GM23338 (cell line): ENCODE results near the gene MBD6. TPM values are rescaled to one million over a fixed set of nuclear protein-coding genes. Genes with fewer than 3 reads are reported as not detected.

ENCODE experiments used
- CREB1 ChIP-seq: fragments of 250-450 bp; sonication (Bioruptor Pico); IDR thresholded peaks from 2 replicates; pipeline ENCODE4 v1.5.0; 2020; ENCODE audit warnings: low read depth, mild to moderate bottlenecking, moderate library complexity
- EZH2 ChIP-seq: fragments of 200-600 bp; sonication (generic); IDR thresholded peaks from one replicate; pipeline ENCODE4 v1.8.0; 2017; ENCODE audit warnings: antibody characterized with exemption, mild to moderate bottlenecking, low read depth; ENCODE audit not compliant: unreplicated experiment
- POLR2AphosphoS5 ChIP-seq: IDR thresholded peaks from 2 replicates; pipeline ENCODE4 v1.6.1; 2016; ENCODE audit warnings: antibody characterized with exemption, low read depth
- STAT1 ChIP-seq: IDR thresholded peaks from one replicate; pipeline ENCODE4 v1.6.1; 2016; ENCODE audit warnings: antibody characterized with exemption; ENCODE audit not compliant: unreplicated experiment
- polyA plus RNA-seq: library from polyadenylated mRNA; unstranded; fragments of >200 nt; fragmentation: Nextera tagmentation; extraction: Ambion mirVana; gene quantifications from 2 replicates; pipeline ENCODE4 v1.2.1, GENCODE V29; 2016
- total RNA-seq: library from RNA; depleted of rRNA; stranded (reverse); fragments of >200 nt; shearing (Covaris generic); gene quantifications from 2 replicates; pipeline ENCODE4 v1.2.3, GENCODE V29; 2014
- TF ChIP-seq, protein P1 (sequence below): fragments of 250-450 bp; sonication (Bioruptor Pico); IDR thresholded peaks from 2 replicates; pipeline ENCODE4 v1.5.0; 2020; ENCODE audit warnings: mild to moderate bottlenecking, moderate library complexity
- TF ChIP-seq, protein P2 (sequence below): IDR thresholded peaks from 2 replicates; pipeline ENCODE4 v1.6.1; 2016; ENCODE audit warnings: antibody characterized with exemption
- TF ChIP-seq, protein P3 (sequence below), 2 experiments: fragments of 200-600 bp in 1 of 2; sonication (generic) in 1 of 2; conservative IDR thresholded peaks; 2 replicates each; pipeline versions ENCODE4 v1.5.1 to v1.6.1; 2016 to 2017; ENCODE audit warnings: antibody characterized with exemption in 2 of 2, low read depth in 2 of 2, mild to moderate bottlenecking in 2 of 2, moderate library complexity in 1 of 2

MBD6 gene
- total and polyA plus RNA-seq, 2 experiments from 2014 or later = 12.5 to 17.1 TPM

DNA sequence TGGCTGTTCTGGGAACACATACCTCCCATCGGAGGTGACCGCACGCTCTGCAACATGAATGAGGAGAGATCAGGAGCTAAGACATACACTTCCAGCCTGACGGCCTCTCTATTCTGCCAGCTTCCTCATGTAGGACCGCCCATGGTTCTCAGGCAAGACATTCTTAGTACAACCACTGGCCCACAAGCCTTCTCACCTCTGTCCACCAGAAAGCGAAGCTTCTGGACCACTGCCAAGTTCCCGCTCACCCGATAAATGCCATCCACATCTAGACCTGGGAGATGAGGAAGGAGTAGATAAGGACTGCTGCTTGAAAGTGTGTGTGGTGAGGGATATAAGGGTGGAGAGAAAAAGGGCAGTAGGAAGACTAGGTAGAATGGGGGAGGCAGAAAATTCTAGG is 48.2 kb upstream of the MBD6 start (continued):
- TF ChIP-seq, protein P1, sequence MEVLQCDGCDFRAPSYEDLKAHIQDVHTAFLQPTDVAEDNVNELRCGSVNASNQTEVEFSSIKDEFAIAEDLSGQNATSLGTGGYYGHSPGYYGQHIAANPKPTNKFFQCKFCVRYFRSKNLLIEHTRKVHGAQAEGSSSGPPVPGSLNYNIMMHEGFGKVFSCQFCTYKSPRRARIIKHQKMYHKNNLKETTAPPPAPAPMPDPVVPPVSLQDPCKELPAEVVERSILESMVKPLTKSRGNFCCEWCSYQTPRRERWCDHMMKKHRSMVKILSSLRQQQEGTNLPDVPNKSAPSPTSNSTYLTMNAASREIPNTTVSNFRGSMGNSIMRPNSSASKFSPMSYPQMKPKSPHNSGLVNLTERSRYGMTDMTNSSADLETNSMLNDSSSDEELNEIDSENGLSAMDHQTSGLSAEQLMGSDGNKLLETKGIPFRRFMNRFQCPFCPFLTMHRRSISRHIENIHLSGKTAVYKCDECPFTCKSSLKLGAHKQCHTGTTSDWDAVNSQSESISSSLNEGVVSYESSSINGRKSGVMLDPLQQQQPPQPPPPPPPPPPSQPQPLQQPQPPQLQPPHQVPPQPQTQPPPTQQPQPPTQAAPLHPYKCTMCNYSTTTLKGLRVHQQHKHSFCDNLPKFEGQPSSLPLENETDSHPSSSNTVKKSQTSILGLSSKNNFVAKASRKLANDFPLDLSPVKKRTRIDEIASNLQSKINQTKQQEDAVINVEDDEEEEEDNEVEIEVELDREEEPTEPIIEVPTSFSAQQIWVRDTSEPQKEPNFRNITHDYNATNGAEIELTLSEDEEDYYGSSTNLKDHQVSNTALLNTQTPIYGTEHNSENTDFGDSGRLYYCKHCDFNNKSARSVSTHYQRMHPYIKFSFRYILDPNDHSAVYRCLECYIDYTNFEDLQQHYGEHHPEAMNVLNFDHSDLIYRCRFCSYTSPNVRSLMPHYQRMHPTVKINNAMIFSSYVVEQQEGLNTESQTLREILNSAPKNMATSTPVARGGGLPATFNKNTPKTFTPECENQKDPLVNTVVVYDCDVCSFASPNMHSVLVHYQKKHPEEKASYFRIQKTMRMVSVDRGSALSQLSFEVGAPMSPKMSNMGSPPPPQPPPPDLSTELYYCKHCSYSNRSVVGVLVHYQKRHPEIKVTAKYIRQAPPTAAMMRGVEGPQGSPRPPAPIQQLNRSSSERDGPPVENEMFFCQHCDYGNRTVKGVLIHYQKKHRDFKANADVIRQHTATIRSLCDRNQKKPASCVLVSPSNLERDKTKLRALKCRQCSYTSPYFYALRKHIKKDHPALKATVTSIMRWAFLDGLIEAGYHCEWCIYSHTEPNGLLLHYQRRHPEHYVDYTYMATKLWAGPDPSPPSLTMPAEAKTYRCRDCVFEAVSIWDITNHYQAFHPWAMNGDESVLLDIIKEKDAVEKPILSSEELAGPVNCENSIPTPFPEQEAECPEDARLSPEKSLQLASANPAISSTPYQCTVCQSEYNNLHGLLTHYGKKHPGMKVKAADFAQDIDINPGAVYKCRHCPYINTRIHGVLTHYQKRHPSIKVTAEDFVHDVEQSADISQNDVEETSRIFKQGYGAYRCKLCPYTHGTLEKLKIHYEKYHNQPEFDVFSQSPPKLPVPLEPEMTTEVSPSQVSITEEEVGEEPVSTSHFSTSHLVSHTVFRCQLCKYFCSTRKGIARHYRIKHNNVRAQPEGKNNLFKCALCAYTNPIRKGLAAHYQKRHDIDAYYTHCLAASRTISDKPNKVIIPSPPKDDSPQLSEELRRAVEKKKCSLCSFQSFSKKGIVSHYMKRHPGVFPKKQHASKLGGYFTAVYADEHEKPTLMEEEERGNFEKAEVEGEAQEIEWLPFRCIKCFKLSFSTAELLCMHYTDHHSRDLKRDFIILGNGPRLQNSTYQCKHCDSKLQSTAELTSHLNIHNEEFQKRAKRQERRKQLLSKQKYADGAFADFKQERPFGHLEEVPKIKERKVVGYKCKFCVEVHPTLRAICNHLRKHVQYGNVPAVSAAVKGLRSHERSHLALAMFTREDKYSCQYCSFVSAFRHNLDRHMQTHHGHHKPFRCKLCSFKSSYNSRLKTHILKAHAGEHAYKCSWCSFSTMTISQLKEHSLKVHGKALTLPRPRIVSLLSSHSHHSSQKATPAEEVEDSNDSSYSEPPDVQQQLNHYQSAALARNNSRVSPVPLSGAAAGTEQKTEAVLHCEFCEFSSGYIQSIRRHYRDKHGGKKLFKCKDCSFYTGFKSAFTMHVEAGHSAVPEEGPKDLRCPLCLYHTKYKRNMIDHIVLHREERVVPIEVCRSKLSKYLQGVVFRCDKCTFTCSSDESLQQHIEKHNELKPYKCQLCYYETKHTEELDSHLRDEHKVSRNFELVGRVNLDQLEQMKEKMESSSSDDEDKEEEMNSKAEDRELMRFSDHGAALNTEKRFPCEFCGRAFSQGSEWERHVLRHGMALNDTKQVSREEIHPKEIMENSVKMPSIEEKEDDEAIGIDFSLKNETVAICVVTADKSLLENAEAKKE (CRISPR knock-in tag) = no peak
- TF ChIP-seq, protein P2, sequence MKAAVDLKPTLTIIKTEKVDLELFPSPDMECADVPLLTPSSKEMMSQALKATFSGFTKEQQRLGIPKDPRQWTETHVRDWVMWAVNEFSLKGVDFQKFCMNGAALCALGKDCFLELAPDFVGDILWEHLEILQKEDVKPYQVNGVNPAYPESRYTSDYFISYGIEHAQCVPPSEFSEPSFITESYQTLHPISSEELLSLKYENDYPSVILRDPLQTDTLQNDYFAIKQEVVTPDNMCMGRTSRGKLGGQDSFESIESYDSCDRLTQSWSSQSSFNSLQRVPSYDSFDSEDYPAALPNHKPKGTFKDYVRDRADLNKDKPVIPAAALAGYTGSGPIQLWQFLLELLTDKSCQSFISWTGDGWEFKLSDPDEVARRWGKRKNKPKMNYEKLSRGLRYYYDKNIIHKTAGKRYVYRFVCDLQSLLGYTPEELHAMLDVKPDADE = no peak
- TF ChIP-seq POLR2AphosphoS5 (no peak), STAT1 (no peak), EZH2 (no peak), CREB1 (CRISPR knock-in tag) (no peak)
- TF ChIP-seq, protein P3, sequence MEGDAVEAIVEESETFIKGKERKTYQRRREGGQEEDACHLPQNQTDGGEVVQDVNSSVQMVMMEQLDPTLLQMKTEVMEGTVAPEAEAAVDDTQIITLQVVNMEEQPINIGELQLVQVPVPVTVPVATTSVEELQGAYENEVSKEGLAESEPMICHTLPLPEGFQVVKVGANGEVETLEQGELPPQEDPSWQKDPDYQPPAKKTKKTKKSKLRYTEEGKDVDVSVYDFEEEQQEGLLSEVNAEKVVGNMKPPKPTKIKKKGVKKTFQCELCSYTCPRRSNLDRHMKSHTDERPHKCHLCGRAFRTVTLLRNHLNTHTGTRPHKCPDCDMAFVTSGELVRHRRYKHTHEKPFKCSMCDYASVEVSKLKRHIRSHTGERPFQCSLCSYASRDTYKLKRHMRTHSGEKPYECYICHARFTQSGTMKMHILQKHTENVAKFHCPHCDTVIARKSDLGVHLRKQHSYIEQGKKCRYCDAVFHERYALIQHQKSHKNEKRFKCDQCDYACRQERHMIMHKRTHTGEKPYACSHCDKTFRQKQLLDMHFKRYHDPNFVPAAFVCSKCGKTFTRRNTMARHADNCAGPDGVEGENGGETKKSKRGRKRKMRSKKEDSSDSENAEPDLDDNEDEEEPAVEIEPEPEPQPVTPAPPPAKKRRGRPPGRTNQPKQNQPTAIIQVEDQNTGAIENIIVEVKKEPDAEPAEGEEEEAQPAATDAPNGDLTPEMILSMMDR (conservative IDR thresholded peaks at IDR 0.05; ENCODE audit: low read depth in 2 of 2) = no peak
